HG02610 (cell line): Measurements from ENCODE around the gene NOL4L.

Experiments
- ATAC-seq: cut with Tn5 transposase; IDR thresholded peaks from one replicate; pipeline ENCODE4 v1.9.1; 2021; ENCODE audit warnings: mild to moderate bottlenecking, moderate library complexity; ENCODE audit not compliant: unreplicated experiment

The NOL4L gene

DNA sequence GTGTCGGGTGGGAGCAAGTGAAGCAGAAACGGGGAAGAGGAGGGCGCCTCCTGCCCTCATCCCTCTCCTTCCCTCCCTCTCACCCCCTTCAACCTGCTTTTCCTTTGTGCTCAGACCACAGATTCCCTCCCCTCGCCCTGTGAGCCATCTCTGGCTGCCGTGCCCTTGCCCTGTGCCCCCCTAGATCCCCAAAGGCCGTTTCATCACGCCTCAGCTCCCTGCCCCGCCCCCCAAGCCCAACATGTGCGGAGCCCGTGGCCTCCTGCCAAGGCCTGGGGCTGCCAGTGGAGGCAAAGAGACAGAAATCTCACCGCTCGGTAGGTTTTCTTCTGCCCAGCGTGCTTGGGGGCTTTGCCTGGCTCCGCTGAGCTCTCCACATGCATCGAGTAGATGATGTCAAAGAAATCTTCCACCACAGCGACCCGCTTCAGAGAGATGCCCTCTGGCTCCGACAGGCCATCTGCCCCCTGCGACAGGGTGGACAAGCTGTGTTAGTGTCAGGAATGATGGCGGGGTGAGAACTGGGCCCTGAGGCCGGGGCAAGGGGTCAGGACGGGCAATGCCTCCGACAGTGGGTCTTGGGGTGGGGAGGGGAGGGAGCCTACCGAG is 57.6 kb downstream of the NOL4L start:
- ATAC-seq, result no peak

DNA sequence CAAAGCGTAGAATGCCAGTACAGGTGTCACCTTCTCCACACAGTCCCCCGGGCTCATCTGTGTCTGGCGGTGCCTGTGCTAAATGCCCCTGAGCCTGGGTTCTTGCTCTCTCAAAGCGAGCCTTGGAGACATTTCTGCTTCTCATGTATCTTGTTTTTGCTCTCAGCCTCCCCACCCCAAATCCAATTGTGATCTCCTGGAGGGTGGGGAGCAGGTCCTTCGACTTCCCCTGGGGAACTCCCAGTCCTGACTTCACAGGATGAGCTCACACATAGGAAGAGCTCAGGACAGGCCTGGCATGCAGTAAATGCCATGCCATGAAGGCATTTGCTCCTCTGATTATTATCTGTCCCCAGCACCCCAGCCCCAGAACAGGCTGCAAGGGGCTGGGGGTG is 58.1 kb downstream of the NOL4L start:
- ATAC-seq, result no peak

DNA sequence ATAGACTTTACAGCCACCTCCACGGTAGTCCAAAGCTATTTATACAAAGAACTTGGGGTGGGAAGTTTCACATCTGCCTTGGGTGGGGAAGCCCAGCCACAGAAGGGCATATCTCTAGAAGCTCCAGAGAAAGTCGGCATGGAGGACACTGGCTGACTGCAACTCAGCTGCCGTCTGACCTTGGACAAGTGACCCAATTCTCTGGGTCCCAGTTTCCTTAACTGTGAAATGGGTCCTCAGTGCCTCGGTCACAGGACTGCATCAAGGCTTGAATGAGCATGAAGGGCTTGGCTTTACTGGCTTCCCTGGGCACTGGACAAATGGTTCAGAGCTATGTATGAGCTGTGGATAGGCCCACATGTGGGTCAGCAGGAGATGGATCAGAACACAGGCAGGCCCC is 58.6 kb downstream of the NOL4L start:
- ATAC-seq, result no peak

DNA sequence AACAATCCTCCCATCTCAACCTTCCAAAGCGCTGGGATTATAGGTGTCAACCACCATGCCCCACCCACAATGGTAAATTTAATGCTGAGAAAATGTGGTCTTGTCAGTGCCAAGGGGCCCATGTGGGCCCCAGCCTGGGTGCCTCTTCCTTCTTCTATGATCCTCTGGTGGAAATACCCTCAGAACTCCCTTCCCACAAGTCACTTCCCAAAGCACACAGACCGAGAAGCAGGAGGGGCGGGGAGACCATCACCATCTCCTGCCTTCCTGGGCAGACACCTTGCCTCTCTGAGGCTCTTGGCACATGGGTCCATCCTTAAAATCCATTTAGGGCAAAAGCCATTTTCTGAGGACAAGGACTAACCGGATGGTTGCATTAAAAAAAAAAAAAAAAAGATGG is 59.0 kb downstream of the NOL4L start:
- no peak for ATAC-seq

DNA sequence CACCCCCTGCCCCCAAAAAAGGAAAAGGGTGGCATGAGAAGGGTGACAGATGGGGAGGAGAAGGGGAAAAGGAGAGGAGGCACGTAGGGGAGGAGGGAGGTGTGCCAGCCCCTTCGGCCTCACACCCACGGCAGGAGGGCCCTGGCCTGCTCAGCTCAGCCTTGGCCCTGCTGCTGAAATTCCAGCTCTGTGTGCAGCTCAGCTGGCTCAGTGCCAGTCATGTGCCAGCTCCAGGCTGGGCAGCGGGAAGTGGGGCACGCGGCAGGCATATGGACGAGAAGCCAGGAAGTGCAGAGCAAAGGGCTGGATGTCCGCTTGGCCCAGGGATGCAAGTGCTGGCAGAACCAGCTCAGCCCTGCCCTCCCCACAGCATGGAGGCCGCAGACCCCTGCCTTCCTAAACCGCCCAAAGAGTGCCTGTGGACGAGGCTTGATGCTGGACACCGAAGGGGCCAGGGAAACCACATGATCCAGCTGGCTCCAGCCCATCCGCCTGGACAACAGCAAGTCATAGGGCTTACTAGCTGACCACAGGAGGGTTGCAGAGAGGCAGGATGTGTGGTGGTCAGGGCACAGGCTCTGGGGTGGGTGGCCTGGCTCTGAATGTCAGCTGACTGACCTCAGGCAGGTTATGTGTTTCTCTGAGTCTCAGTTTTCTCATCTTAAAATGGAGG is 60.2 kb downstream of the NOL4L start:
- ATAC-seq, result no peak

DNA sequence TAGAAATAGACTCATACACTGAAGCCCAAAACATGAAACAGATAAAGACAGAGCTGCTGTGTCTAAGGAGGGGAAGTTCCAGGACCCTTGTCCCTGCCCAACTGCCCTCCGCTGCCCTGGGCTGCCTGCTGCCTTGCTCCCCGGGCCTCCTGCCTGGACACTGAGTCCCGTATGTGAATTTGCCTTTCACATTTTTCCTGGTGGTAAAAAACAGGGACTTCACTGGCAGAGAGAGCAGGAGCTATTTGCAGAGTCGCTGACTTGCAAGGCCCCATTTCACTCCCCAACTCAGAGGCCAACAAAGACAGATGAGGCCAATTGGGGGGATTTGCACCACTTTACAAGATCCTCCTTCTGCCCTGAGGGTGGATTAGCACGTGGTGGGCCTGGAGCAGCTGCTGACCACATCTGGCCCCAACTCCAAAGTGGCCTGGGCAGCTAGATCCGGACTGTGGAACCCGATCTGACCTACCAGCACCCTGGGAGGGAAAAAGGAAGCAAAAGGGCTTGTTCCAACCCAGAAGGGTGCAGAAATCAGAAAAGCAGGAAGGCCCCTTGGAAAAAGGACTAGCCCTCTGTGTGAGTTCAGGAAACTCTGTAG is 61.4 kb downstream of the NOL4L start:
- ATAC-seq, result no peak

GRCh38 chr20:32522776-32523612 is 62.1 kb downstream of the NOL4L start:
- no peak for ATAC-seq

DNA sequence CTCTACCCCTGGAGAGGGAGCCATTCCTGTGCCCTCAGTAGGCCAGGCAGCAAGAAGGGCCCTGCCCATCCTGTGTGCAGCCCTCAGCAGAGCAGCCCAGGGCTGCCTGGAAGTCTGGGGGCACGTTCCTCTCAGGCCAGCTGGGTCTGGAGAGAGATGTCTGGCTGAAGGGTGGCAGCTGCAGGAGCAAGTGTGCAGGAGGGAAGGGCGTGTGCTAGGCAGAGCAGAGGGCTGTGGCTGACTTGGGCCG is 62.7 kb downstream of the NOL4L start:
- no peak for ATAC-seq

DNA sequence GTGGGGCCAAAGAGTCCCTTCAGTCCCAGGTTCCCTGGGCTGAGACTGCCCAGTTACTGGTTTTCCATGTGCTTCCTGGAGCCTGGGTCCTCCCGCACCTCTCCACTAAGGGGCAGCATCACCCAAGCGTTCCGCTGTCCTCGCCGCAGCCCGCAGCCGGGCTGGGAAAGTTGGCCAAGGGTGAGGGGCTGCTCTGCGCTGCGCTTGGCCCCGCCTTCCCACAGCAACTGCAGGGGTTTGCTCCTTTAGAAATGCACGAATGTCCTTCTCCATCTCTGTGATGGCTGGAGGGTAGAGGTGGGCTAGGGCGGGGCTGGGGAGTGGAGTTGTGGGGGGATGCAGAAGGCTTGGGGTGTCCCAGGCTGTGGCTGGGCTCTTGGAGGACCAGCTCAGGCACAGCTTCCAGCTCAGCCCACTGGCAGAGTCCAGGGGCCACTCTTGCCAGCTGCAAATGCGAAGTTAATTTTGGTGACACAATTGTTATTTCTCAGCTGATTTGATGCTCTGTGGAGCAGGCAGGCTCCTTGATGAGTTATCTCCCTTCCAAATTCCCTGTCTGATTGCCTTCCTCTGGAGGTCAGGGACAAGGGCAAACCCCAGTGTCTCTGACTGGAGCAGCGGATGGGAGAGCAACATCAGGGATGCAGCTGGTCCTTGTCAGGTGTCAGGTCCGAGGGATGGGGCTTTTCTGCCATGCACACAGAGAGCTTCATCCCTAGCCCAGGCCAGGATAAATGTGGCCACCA is 63.2 kb downstream of the NOL4L start:
- ATAC-seq, result no peak

DNA sequence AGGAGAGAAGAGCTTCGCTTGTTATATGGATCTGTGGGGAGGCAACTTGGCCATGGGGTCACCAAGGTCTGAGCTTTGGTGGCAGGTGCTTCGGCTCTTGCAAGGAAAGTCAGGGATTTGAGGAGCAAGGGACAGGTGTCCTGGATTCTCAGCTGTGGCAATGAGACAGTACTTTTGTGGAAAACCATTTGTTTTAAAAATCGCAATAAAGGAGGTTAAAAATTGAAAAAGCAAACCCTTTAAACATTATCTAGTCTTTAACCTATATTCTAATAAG is 64.3 kb downstream of the NOL4L start:
- ATAC-seq, result no peak

GRCh38 chr20:32519381-32519730 is 65.8 kb downstream of the NOL4L start:
- no peak for ATAC-seq

DNA sequence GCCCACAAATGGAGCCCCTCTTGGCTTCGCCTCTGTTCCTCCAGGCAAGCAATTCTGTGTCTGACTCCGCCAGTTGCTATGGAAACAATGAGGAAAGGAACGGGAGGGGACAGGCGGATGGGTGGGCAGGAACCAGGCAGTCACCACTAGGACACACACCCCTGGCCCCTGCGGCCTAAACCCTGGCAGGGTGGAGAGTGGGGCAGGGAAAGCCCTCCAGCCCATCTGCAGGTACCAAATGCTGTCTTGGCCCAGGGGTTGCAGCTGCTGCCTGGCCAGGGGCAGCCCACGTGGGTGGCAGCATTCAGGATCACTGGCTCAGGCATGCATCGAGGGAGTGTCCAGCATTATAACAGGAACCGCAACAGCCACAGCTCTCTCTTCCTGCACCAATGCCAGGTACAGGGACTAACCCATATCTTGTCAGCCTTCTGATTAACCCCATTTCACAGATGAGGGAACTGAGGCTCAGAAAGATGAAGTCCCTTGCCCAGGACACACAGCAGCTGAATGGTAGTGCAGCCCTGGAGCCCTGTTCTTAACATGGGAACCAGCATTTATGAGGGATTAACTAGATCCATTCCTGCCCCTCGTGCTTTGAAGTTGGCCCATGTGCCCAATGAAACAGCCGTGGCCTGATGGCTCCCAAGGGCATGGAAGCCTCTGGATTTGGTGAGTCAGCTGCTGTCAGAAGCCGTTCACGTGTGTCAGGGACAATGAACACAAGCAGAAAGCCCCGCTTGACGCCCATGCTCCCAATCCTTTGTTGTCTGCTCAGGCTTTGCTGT is 66.3 kb downstream of the NOL4L start:
- no peak for ATAC-seq

- ATAC-seq, result no peak
Observed at GRCh38 chr20:32517914-32518592, 67.1 kb downstream of the NOL4L start.

DNA sequence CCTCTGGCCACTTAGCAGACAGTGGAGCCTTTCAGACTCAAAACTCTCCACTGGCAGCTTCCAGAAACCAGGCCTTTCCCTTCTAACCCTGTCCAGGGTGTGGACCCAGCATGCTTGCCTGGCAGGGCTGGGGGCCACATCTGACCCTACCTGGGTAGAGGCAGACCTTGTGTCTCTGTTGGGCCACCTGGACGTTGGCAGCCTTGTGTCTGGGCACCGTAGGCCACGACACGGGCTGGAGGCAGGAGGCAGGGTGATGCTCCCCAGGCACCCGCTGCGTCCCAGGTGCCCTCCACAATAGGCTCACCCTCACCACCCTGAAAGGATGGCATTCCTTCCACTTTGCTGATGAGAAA is 67.6 kb downstream of the NOL4L start:
- no peak for ATAC-seq

DNA sequence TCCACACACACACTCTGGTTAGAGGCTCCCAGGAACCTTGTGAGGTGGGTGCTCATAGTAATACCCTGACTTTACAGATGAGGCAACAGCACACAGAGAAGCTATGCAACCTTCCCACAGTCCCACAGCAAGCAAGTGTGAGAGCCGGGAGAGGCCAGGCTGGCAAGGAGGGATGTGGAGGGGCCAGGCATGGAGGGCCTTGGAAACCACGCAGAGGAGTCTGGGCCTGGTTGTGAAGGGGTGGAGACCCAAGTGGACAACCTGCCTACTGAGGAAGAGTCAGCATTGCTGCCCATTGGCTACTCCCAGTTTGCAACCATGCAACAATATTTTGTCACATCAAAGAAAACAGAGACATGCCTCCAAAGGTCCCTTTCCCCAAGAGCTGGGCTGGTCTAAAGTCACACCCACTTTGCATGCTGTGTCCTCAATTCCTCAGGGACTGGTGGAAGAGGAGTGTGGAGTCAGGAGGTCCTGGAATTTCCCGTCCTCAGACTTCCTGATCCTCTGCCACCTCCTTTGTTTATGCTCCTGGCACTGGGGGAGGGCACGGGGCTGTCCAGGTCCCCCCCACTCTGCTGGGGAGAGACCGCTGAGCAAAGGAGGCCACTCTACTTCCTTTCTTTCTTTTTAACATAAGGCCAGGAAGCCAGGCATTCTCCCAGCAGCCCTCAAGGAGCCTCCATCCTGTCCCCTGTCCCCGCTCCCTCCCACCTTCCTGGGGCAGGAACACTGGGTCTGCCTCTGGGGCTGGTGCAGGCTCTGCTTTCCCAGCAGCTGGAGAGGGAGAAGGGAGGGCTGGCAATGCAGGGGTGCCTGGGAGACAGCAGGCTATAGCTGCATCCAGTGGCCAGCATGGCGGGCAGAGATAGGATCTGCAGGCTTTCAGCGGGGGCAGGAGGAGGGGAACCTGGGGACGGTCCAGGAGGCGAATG is 68.3 kb downstream of the NOL4L start:
- no peak for ATAC-seq

GRCh38 chr20:32515631-32516101 is 69.5 kb downstream of the NOL4L start:
- ATAC-seq, result no peak

- ATAC-seq, result no peak
Observed at GRCh38 chr20:32514760-32515159, 70.4 kb downstream of the NOL4L start.

DNA sequence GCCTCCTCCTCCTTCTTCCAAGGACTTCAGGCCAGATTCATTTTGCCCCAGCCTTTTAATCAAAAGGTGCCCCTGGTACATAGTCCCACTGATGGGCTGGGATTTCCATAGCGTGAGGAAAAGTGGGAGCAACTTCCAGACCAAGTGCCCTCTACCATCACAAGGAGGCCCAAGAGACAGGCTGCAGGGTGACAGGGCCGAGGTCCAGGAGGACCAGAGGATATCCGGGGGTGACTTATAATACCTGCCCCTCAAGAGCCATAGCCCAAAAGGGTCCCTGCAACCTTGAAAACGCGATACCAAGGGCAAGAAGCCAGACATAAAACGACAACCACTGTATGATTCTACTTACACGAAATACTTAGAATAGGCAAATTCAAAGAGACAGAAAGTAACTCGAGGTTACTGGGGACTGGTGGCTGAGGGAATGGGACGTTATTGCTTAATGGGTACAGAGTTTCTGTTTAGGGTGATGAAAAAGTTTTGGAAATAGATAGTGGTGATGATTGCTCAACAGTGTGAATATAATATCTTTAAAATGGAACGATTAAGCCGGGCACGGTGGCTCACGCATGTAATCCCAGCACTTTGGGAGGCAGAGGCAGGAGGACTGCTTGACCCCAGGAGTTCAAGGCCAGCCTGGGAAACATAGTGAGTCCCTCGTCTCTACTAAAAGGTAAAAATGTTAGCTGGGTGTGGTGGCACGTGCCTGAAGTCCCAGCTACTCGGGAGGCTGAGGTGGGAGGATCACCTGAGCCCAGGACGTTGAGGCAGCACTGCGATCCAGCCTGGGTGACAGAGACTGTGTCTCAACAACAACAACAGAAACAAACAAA is 71.9 kb downstream of the NOL4L start:
- ATAC-seq, result no peak
